Activated CD4-positive, CD25-positive, alpha-beta regulatory T cell treated with anti-CD3 and anti-CD28 coated beads, Interleukin-2, amount 50 U/mL, for 24 hours (primary cell): ENCODE measurements around the gene SMIM17.
A peak's percentile ranks its signal among the peaks of the same experiment; 100 is the strongest.
"Not testable (repeated sequence)": the region's sequence is repeated elsewhere in the genome, so short reads cannot be mapped to it uniquely, and the experiment has no call there.

ENCODE experiments used
- ATAC-seq, 2 donors: fragments of 150-1000 bp; cut with Tn5 transposase; one replicate each; pipeline ENCODE4 v1.10.0; 2021; ENCODE audit warnings: mild to moderate bottlenecking in 1 of 2, moderate library complexity in 1 of 2

Gene SMIM17

DNA sequence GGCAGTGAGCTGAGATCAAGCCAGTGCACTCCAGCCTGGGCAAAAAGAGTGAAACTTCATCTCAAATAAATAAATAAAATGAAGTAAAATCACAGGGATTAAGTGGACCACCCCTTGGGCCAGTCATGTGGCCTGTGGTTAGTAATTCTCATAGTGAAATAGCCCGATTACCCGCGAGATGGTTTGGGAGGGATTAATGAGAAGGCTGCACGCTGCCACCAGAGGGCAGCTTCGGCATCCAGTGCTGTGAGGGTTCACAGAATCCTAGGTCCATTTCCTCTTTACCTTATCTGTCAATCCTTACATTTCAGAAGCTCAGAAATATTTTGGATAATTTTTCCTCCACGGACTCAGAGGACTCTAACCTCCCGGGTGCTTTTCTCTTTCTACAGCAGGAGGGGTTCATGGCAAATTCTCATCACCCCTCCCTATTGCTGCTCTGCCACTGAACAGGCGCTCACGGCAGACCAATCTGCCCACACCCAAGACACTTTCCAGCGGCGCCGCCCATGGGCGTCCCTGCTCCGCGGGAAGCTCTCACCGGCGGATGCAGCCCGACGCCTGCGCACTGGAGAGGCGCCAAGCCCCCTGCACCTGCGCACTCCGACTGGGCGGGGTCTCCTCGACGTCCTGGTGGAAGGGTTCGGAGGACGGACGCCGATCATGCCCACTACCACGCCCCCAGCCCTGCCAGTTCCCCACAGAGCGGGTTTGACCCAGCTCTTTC lies 17.6 kb downstream of the SMIM17 start:
- peak; percentile 36 to 41 for ATAC-seq

DNA sequence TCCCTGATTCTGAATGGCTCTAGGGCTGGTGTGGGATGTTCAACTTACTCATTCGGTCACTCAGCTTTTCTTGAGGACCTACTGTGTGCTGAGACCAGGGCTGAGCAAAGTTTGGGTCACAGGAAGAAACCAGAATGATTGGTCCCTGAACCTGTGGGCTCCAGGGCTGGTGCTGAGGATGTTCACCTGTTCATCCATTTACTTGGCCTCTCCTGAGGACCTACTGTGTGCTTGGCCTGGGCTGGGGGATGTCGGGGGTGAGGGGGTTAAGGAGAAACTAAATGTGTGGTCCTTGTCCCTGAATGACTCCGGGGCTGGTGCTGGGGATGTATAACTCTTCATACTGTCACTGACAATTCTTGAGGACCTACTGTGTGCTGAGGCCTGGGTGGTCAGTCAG lies 18.3 kb downstream of the SMIM17 start:
- ATAC-seq = no peak

DNA sequence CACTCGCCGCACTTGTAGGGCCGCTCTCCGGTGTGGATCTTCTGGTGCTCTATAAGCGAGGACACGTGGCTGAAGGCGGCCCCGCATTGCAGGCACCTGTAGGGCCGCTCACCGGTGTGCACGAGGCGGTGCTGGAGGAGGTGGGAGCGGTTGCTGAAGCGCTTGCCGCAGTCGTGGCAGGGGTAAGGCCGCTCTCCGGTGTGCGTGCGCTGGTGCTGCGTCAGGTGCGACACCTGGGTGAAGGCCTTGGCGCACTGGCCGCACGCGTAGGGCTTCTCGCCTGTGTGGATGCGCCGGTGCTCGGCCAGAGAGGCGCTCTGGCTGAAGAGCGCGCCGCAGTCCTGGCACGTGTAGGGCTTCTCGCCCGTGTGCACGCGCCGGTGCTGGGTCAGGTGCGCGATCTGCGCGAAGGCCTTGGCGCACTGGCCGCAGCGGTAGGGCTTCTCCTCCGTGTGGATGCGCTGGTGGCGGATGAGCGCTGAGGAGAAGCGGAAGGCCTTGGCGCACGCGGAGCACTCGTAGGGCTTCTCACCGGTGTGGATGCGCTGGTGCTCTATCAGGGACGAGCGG lies 21.1 kb downstream of the SMIM17 start:
- no peak for ATAC-seq

DNA sequence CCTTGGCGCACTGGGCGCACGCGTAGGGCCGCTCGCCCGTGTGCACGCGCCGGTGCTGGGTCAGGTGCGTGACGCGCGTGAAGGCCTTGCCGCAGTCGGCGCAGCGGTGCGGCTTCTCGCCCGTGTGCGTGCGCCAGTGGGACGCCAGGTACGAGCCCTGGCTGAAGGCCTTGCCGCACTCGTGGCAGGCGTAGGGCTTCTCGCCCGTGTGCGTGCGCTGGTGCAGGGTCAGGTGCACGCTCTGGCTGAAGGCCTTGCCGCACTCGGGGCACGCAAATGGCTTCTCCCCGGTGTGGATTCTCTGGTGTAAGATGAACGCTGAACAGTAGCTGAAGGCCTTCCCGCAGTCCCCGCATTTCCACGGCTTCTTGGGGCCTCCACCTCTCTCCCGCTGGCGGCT lies 21.6 kb downstream of the SMIM17 start:
- ATAC-seq = no peak

DNA sequence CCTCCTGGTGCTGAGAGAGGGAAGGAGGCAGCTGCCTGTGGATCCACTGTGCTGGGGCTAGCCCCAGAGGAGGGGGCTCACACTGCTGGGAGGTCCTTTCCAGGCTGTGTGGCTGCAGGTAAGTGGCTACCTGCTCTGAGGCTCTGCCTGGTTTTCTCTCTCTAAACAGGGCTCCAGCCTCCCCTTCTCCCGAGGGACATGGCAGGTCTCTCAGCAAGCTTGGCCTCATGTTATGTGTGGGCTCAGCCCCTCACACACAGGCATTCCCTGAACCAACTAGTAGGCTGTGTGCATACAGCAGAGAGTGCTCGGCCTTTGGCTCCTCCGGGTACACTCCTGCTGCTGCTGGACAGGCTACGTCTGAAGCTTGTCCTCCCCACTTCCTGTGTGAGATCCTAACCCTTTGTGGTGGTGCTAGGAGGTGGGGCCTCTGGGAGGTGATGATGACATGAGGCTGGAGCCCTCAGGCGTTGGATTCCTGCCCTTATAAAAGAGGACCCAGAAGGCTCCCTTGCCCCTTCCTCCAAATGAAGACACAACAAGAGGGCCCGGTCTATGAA lies 24.4 kb downstream of the SMIM17 start:
- no peak for ATAC-seq

DNA sequence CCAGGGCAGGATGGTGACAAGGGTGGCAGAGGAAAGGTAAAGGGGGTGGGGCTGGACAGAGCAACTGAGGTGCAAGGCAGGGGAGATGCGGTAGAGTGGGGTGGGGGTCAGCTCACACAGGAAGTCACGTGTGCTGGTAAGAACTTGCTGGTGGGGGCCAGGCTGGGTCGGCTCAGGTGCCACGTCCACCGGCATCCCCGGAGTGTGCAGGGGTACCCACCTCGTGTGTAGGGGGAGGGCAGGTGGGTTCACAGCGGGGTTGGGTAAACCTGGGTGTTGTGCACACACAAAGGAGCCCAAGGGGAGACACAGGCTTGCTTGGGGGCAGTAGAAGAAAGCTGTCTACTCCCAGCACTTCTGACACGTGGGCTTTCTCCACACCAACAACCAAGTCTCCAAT lies 25.7 kb downstream of the SMIM17 start:
- no peak for ATAC-seq

DNA sequence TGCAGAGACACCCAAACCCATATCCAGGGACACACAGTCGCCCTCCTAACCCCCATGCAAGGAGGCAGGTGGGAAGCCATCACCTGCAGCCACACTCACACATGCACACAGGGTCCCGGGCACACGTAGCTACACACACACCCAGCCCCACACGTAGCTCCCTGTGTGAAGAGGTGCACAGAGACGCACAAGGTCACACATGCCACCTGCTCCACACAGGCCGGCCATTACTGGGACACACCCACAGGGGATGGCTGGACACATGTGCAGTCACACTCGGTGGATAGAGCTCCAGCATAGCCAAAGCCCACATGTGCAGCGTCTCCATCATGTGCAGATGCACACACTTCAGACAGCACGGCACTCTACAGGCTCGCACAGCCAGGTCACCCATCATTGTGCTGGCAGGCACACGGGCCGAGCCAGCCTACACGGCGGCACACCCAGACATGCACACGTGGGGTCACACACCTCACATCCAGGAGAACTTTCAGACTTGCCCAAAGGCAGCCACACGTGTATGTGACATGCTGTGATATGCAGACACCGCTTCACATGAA lies 27.5 kb downstream of the SMIM17 start:
- no peak for ATAC-seq

DNA sequence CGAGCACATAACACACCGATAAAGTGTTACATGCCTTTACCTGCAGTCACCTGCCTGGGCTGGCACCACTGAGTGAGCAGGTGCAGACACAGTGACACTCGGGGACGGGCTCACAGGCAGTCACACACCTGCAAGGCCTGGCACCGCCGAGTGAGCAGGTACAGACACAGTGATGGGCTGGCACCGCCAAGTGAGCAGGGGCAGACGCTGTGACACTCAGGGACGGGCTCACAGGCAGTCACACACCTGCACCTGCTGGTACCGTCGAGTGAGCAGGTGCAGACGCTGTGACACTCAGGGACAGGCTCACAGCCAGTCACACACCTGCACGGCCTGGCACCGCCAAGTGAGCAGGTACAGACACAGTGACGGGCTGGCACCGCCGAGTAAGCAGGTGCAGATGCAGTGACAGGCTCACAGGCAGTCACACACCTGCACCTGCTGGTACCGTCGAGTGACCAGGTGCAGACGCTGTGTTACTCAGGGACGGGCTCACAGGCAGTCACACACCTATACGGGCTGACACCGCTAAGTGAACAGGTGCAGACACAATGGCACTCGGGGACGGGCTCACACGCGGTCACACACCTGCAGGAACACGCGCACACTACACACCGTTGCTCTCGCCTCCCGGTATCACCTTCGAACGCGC lies 28.1 kb downstream of the SMIM17 start:
- peak; percentile 31 to 43 for ATAC-seq

DNA sequence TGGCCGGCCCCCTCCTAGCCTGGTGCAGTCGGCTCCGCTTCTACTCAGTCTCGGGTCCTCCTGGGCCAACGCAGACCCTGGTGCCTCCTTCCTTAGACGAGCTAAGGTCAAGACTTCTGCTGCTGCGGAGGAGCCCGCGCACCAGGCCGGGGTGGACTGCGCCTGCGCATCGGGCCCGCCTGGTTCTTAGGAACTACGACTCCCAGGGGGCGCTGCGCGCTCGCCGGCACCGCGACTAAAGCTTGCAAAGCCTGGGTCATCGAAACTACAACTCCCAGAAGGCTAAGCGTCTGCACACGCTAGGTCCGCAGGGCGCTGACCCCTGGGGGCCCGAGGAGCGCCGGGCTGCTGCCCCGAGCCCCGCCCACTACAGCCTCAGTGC lies 28.6 kb downstream of the SMIM17 start, which contains the start of gene ZNF835:
TSS of gene ZNF835 (minus strand) at position 145 of the 382 bp plus-strand sequence. CDS start 6,559 bp downstream, outside the sequence.
- ATAC-seq = peak; percentile 87 to 89

DNA sequence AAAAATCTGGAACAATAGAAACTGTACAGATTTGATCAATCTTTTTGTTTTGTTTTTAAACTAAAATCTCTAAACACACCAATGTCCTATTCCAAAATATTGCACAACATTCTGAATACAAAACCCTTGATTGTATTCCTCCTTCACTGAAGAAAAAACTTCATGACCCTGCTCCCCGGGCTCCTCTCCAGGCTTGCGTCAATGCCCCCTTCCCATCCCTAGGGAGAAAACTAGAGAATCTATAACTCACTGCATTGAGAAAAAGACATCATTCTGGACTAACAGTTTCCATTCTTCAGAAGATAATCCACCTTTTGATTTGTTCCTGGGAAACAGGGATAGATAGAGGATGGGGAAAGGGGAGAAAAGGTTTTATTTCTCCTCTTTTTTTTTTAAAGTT lies 29.7 kb downstream of the SMIM17 start:
- ATAC-seq = not testable (repeated sequence)

DNA sequence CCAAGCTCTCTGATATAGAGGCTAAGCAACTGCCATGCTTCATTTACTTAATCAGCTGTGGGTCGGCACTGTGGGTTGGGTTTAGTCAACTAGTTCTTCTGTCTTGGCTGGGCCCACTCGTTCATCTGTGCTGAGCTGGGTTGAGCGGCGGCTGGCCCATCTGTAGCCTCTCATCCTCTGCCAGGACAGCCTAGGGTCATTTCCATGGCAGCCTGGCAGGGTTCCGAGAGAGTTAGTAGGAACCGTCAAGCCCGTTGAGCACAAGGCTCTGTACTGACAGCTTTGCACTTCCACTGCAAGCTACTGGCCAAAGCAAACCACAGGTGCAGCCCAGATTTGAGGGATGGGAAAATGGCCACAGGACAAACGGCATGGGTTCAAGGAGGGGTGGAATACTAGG lies 35.2 kb downstream of the SMIM17 start:
- ATAC-seq = no peak

DNA sequence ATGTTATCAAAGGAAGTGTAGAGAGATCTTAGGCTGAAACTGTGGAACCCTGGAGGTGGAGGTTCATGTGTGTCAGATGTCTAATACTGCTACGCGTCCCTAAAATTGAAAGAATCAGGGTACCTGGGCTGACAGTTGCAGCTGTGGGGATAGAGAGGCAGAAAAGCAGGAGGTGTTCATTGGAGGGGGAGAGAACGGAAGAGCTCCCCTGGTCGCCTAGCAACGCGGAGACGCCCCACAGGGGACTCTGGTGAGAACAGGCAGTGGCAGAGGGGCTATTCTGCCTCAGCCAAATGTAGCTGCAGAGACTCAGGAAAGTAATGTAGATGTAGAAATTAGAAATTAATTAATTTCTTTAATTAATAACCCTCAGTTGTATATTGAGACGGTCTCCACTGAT lies 38.7 kb downstream of the SMIM17 start:
- ATAC-seq = no peak

DNA sequence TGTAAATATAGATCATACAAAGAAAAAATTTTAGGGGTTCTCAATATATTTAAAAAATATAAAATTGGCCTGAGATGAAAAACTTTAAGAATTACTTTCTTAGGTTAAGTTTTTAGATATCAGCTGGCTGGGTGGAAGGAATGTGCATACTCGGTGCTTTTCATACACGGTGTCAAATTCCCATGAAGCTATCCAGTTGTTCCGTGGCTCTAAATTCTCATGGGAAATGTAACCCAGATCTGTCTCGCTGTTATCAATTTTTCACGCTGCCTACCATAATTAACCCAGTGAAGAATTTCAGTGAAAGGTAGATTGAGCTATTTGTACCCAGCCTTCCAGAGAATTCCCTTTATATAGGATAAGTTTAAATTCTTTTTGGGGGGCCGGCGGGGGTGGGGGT lies 40.2 kb downstream of the SMIM17 start:
- no peak for ATAC-seq

DNA sequence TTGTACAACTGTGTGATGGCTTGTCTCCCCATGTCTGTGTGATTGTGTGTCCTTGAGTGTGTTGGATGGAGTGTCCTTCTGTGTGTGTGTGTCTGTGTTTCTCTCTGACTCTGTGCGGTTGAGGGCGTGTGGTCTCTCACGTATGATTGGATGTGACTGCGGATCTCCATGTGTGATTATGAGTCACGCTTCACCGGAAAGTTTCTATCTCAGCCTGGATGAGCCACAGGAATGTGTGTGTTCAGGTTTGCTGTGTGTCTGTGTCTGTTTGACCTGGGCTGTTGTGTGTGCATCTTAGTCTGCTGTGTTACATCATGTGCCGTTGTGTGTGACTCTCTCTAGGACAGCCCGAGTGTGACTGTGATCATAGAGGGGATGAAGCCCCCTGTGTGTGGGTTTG lies 44.1 kb downstream of the SMIM17 start:
- ATAC-seq = no peak

DNA sequence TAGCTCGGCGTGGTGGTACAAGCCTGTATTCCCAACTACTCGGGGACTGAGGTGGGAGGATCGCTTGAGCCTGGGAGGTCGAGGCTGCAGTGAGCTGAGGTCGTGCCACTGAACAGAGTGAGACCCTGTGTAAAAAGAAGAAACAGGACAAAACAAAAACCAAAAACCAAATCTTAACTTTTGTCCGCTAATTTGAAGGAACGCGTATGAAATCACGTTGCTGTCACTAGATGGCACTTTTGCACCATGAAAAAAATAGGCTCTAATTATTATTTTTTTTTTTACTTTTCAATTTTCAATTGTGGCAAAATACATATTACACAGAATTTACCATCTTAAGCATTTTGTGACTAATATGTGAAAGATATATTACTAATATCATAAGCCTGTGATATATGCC lies 46.2 kb downstream of the SMIM17 start:
- ATAC-seq = no peak

DNA sequence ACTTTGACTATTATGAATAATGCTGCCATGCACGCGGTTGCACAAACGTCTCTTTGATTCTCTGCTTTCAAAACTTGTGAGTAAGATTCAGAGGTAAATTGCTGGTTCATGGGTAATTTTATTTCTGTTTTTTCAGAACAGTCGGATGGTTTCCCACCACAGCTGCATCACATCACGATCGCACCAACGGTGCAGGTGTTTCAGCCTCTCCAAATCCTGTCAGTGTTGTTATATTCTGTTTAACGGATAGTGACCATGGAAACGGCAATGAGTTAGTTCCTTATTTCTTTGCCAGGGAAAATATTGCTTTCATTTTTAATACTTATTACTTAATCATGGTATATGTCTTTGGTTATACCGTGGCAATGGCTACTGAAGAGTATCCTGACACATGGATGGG lies 47.7 kb downstream of the SMIM17 start:
- no peak for ATAC-seq

DNA sequence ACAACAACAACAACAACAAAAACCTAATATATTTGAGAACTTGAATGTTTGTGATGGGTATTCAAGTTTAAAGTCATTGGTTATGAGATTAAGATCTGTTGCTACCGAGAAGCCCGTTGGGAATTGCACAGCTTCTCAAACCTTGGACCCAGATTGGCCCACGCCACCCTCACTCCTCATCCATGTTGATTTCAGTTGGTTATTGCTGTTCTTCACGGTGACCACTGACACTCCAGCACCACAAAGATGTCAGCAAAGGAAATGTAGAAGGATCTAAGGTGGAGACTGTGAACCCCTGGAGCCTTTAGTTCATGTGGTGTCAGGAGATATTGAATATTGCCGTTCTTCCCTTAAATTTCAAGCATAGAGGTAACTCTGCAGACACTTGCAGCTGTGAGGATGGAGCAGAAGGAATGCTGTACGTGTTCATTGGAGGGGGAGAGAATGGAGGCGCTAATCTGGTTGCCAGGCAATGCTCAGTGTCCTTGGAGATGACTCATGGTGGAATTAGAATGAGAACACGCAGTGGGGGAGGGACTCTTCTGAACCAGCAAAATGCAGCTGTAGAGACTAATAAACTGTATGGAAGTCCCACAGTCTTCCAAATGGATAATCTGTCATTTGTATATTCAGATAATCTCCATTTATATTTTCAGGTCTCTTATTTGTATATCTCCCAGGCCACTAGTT lies 49.4 kb downstream of the SMIM17 start:
- ATAC-seq = no peak

DNA sequence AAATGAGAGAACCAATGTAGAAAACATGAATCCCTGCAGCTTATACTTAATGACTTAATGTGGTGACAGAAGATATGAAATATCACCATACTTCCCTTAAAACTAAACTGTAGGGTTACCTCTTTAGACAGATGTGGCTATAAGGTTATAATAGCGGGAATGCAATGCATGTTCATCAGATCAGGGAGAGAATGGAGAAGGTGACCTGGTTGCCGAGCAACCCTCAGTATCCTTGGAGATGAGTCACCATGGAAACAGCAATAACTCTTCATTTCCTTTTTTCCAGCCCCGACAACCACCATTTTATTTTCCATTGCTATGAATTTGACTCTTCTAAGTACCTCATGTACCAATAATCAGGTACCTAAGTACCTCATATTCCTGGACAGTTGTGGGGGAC lies 56.6 kb downstream of the SMIM17 start:
- no peak for ATAC-seq

DNA sequence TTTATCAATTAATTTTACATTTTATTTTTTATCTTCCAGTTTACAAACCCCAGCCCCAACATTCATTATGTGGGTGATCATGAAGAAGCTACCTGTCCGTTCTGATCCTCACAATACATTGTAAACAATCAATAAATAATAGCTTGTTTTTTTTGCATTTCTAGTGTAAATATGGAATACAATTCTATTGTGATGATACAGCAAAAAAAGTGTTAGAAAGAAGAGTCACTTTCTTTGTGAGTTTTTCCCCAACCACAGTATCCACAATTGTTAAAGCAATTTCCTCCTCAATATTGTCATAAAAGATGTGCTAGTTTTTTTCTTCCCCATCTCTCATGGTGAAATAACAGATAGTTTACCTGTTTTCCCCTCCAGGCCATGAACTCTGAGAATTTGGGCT lies 58.9 kb downstream of the SMIM17 start:
- no peak for ATAC-seq

DNA sequence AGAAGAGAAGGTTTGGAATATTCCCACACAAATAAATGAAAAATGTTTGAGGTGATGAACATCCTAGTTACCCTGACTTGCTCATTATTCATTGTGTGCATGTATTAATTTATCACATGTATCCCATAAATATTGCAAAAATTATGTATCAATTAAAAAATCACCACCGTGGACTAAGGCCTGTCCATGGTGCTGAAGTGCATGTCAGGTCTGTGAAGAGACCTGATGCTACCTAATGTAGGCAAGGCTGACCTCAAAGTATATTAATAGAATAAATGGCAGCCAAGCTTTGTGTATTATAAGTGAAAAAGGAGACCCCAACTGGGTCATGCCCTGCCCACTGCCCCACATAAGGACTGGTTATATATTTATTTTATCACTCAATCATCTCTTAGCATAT lies 63.0 kb downstream of the SMIM17 start:
- no peak for ATAC-seq
